Activated T-cell treated with anti-CD3 and anti-CD28 coated beads, Interleukin-2, amount 50 U/mL, for 72 hours (primary cell): ENCODE results near the gene ZNF236. TPM values are rescaled to one million over a fixed set of nuclear protein-coding genes. Genes with fewer than 3 reads are reported as not detected.

Experiments used
- ATAC-seq, 2 donors: fragments of 150-1000 bp; cut with Tn5 transposase; replicated peaks in 1 of 2; 2 replicates each; pipeline ENCODE4 v1.10.0; 2021; ENCODE audit warnings: moderate library complexity in 2 of 2, mild to moderate bottlenecking in 1 of 2
- DNase-seq, 2 donors: peaks; one replicate each; pipeline ENCODE4 v3.0.0; 2021 to 2022; ENCODE audit warnings: mixed read lengths in 1 of 2
- H3K27ac Mint-ChIP-seq: one replicate; pipeline ENCODE4 v1.8.0; 2022; ENCODE audit warnings: mild to moderate bottlenecking, moderate library complexity, mixed read lengths
- H3K27me3 Mint-ChIP-seq: one replicate; pipeline ENCODE4 v1.8.0; 2022; ENCODE audit warnings: low read depth, mixed read lengths
- H3K36me3 Mint-ChIP-seq, 2 donors: one replicate each; pipeline ENCODE4 v1.8.0; 2022; ENCODE audit warnings: mixed read lengths in 2 of 2, mild to moderate bottlenecking in 1 of 2; ENCODE audit not compliant: insufficient read depth in 2 of 2
- H3K4me1 Mint-ChIP-seq: one replicate; pipeline ENCODE4 v1.8.0; 2022; ENCODE audit warnings: low read depth, mixed read lengths
- H3K4me3 Mint-ChIP-seq, 2 donors: one replicate each; pipeline ENCODE4 v1.8.0; 2022; ENCODE audit warnings: mild to moderate bottlenecking in 2 of 2, mixed read lengths in 2 of 2, moderate library complexity in 2 of 2
- H3K9me3 Mint-ChIP-seq, 2 donors: one replicate each; pipeline ENCODE4 v1.8.0; 2022; ENCODE audit warnings: mixed read lengths in 2 of 2
- total RNA-seq, 2 donors: library from RNA; stranded (reverse); gene quantifications; one replicate each; pipeline ENCODE4 v1.2.3, GENCODE V29; 2022

ZNF236 gene
- total RNA-seq, 2 donors from 2014 or later = 15.7 to 17.9 TPM

- no peaks in the 10 kb centered on the region for H3K9me3 Mint-ChIP-seq
- no peak overlapping the region for H3K27ac Mint-ChIP-seq
Measured at GRCh38 chr18:76909439-76909838, 87.1 kb downstream of the ZNF236 start.

GRCh38 chr18:76911440-76911839 is 89.1 kb downstream of the ZNF236 start:
- Mint-ChIP-seq H3K27ac (no peak overlapping the region), H3K27me3 (no peaks in the 10 kb centered on the region), H3K4me1 (no peaks in the 10 kb centered on the region), H3K36me3 (peaks cover 3% of the 10 kb centered on the region in 2 donors), H3K4me3 (no peak overlapping the region), H3K9me3 (no peaks in the 10 kb centered on the region)
- DNase-seq (no peak), ATAC-seq (no peak)

More at GRCh38 chr18:76909439-76909838, 87.1 kb downstream of the ZNF236 start:
- no peak overlapping the region for H3K4me3 Mint-ChIP-seq
- no peaks in the 10 kb centered on the region for H3K4me1 Mint-ChIP-seq
- DNase-seq = no peak
- no peaks in the 10 kb centered on the region for H3K27me3 Mint-ChIP-seq
- no peak for ATAC-seq
- peaks cover 0 to 2% of the 10 kb centered on the region in 2 donors for H3K36me3 Mint-ChIP-seq

GRCh38 chr18:76913583-76913982 is 91.2 kb downstream of the ZNF236 start:
- Mint-ChIP-seq H3K36me3 (peaks cover 3 to 13% of the 10 kb centered on the region in 2 donors), H3K9me3 (no peaks in the 10 kb centered on the region), H3K4me1 (no peaks in the 10 kb centered on the region), H3K27me3 (no peaks in the 10 kb centered on the region), H3K4me3 (no peak overlapping the region), H3K27ac (no peak overlapping the region)
- no peak for DNase-seq
- ATAC-seq = no peak

GRCh38 chr18:76914314-76914713 is 92.0 kb downstream of the ZNF236 start:
- H3K4me1 Mint-ChIP-seq = no peaks in the 10 kb centered on the region

GRCh38 chr18:76914796-76915195 is 92.4 kb downstream of the ZNF236 start:
- Mint-ChIP-seq H3K36me3 (peaks cover 3 to 17% of the 10 kb centered on the region in 2 donors), H3K9me3 (no peaks in the 10 kb centered on the region), H3K4me3 (no peak overlapping the region), H3K27me3 (no peaks in the 10 kb centered on the region), H3K4me1 (no peaks in the 10 kb centered on the region), H3K27ac (peak overlapping the region; percentile 58)
- DNase-seq (no peak), ATAC-seq (no peak)

More at GRCh38 chr18:76914314-76914713, 92.0 kb downstream of the ZNF236 start:
- H3K27ac Mint-ChIP-seq = no peak overlapping the region
- ATAC-seq (no peak), DNase-seq (no peak)
- H3K9me3 Mint-ChIP-seq = no peaks in the 10 kb centered on the region
- peaks cover 3 to 13% of the 10 kb centered on the region in 2 donors for H3K36me3 Mint-ChIP-seq
- H3K4me3 Mint-ChIP-seq = no peak overlapping the region
- no peaks in the 10 kb centered on the region for H3K27me3 Mint-ChIP-seq

- Mint-ChIP-seq H3K4me1 (no peaks in the 10 kb centered on the region), H3K9me3 (no peaks in the 10 kb centered on the region), H3K4me3 (no peak overlapping the region), H3K27me3 (no peaks in the 10 kb centered on the region), H3K27ac (no peak overlapping the region), H3K36me3 (peaks cover 3 to 19% of the 10 kb centered on the region in 2 donors)
- no peak for ATAC-seq
- no peak for DNase-seq
Measured at GRCh38 chr18:76915456-76915855, 93.1 kb downstream of the ZNF236 start.

GRCh38 chr18:76920974-76921373 is 98.6 kb downstream of the ZNF236 start:
- H3K27ac Mint-ChIP-seq = no peak overlapping the region
- no peak overlapping the region for H3K4me3 Mint-ChIP-seq
- H3K36me3 Mint-ChIP-seq = peaks cover 2 to 30% of the 10 kb centered on the region in 2 donors
- H3K4me1 Mint-ChIP-seq = peaks cover 9% of the 10 kb centered on the region
- no peak for DNase-seq
- ATAC-seq = no peak
- no peaks in the 10 kb centered on the region for H3K27me3 Mint-ChIP-seq
- H3K9me3 Mint-ChIP-seq = no peaks in the 10 kb centered on the region

GRCh38 chr18:76922107-76922506 is 99.8 kb downstream of the ZNF236 start:
- peaks cover 9% of the 10 kb centered on the region for H3K4me1 Mint-ChIP-seq
- peaks cover 2 to 25% of the 10 kb centered on the region in 2 donors for H3K36me3 Mint-ChIP-seq

GRCh38 chr18:76923485-76924085 is 101.2 kb downstream of the ZNF236 start:
- Mint-ChIP-seq H3K27me3 (no peaks in the 10 kb centered on the region), H3K27ac (no peak overlapping the region), H3K4me3 (no peak overlapping the region), H3K36me3 (peaks cover 2 to 21% of the 10 kb centered on the region in 2 donors), H3K4me1 (peaks cover 9% of the 10 kb centered on the region), H3K9me3 (no peaks in the 10 kb centered on the region)
- ATAC-seq (no peak), DNase-seq (no peak)

More at GRCh38 chr18:76922107-76922506, 99.8 kb downstream of the ZNF236 start:
- peak; percentile 48 to 52 for DNase-seq
- H3K4me3 Mint-ChIP-seq = no peak overlapping the region
- ATAC-seq = peak; percentile 97
- no peaks in the 10 kb centered on the region for H3K27me3 Mint-ChIP-seq
- no peaks in the 10 kb centered on the region for H3K9me3 Mint-ChIP-seq
- H3K27ac Mint-ChIP-seq = no peak overlapping the region

- no peak overlapping the region for H3K4me3 Mint-ChIP-seq
- DNase-seq = no peak
- H3K9me3 Mint-ChIP-seq = no peaks in the 10 kb centered on the region
- H3K27ac Mint-ChIP-seq = no peak overlapping the region
- H3K36me3 Mint-ChIP-seq = peaks cover 2 to 17% of the 10 kb centered on the region in 2 donors
- no peak for ATAC-seq
- H3K4me1 Mint-ChIP-seq = peaks cover 9% of the 10 kb centered on the region
- no peaks in the 10 kb centered on the region for H3K27me3 Mint-ChIP-seq
Measured at GRCh38 chr18:76925501-76925900, 103.1 kb downstream of the ZNF236 start.

GRCh38 chr18:76927223-76927725 is 104.9 kb downstream of the ZNF236 start:
- H3K9me3 Mint-ChIP-seq = no peaks in the 10 kb centered on the region
- H3K27me3 Mint-ChIP-seq = no peaks in the 10 kb centered on the region
- DNase-seq (no peak), ATAC-seq (no peak)
- no peak overlapping the region for H3K27ac Mint-ChIP-seq
- peaks cover 2 to 12% of the 10 kb centered on the region in 2 donors for H3K36me3 Mint-ChIP-seq
- H3K4me1 Mint-ChIP-seq = peaks cover 2% of the 10 kb centered on the region
- H3K4me3 Mint-ChIP-seq = no peak overlapping the region

- Mint-ChIP-seq H3K27ac (no peak overlapping the region), H3K4me3 (no peak overlapping the region), H3K36me3 (peaks cover 2 to 12% of the 10 kb centered on the region in 2 donors), H3K27me3 (no peaks in the 10 kb centered on the region), H3K9me3 (no peaks in the 10 kb centered on the region), H3K4me1 (no peaks in the 10 kb centered on the region)
- no peak for ATAC-seq
- DNase-seq = no peak
Measured at GRCh38 chr18:76928179-76928868, 106.0 kb downstream of the ZNF236 start.

- ATAC-seq (no peak), DNase-seq (no peak)
- peaks cover 0 to 7% of the 10 kb centered on the region in 2 donors for H3K36me3 Mint-ChIP-seq
Measured at GRCh38 chr18:76931171-76931570, 108.8 kb downstream of the ZNF236 start.

More at GRCh38 chr18:76931171-76931570, 108.8 kb downstream of the ZNF236 start:
- no peak overlapping the region for H3K4me3 Mint-ChIP-seq
- no peaks in the 10 kb centered on the region for H3K9me3 Mint-ChIP-seq
- H3K27me3 Mint-ChIP-seq = no peaks in the 10 kb centered on the region
- H3K4me1 Mint-ChIP-seq = no peaks in the 10 kb centered on the region
- H3K27ac Mint-ChIP-seq = no peak overlapping the region
